ENCODE results near the gene THBS4.

THBS4 gene

GRCh38 chr5:80034962-80035821 lies at the start of gene THBS4:
THBS4 (plus strand) TSS chr5:80035348; CDS start chr5:80035538, 190 bp downstream.
- H3K4me3 ChIP-seq (ENCODE audit: low read depth, low read length) = no peak within 1 kb of the TSS
- no peak for TF ChIP-seq CTCF (IDR thresholded peaks at IDR 0.05; ENCODE audit: low read depth, low read length, missing control alignments)
- no peak for DNase-seq (ENCODE audit: low read depth)

GRCh38 chr5:79986260-79986659 lies 48.9 kb upstream of the THBS4 start:
- no peak overlapping the region for H3K4me3 ChIP-seq (ENCODE audit: low read depth, low read length)
- no peak for TF ChIP-seq CTCF (IDR thresholded peaks at IDR 0.05; ENCODE audit: low read depth, low read length, missing control alignments)
- no peak for DNase-seq (ENCODE audit: low read depth)

GRCh38 chr5:79990205-79990597 lies 44.9 kb upstream of the THBS4 start:
- TF ChIP-seq CTCF (IDR thresholded peaks at IDR 0.05; ENCODE audit: low read depth, low read length, missing control alignments) = no peak
- H3K4me3 ChIP-seq (ENCODE audit: low read depth, low read length) = peak overlapping the region; percentile 95
- peak; percentile 44 for DNase-seq (ENCODE audit: low read depth)

- no peak for TF ChIP-seq CTCF (IDR thresholded peaks at IDR 0.05; ENCODE audit: low read depth, low read length, missing control alignments)
- DNase-seq (ENCODE audit: low read depth) = peak; percentile 62
- H3K4me3 ChIP-seq (ENCODE audit: low read depth, low read length) = peak within 1 kb of the TSS; percentile 95
Observed at GRCh38 chr5:79990598-79991507, 44.3 kb upstream of the THBS4 start, which contains the start of gene MTX3. MTX3 (minus strand) TSS chr5:79991262; CDS start chr5:79991238, 24 bp downstream.

- no peak for DNase-seq (ENCODE audit: low read depth)
Observed at GRCh38 chr5:79992891-79993657, 42.1 kb upstream of the THBS4 start.

More at GRCh38 chr5:79992891-79993657, 42.1 kb upstream of the THBS4 start:
- no peak for TF ChIP-seq CTCF (IDR thresholded peaks at IDR 0.05; ENCODE audit: low read depth, low read length, missing control alignments)
- H3K4me3 ChIP-seq (ENCODE audit: low read depth, low read length) = no peak overlapping the region
